ENCODE results near the gene TMEM63A. TPM values are rescaled to one million over a fixed set of nuclear protein-coding genes. Genes with fewer than 3 reads are reported as not detected.

The TMEM63A gene
- total and polyA plus RNA-seq, 2 of the 13 experiments (the other 11 are each of a cell fraction or from before 2014, with no cell fraction given): 23.9 to 53.3 TPM

- no peak for TF ChIP-seq ZNF20 (CRISPR knock-in tag; IDR thresholded peaks at IDR 0.05)
- TF ChIP-seq ZNF672 (CRISPR knock-in tag; IDR thresholded peaks at IDR 0.05): no peak
- no peak for TF ChIP-seq ZNF446 (CRISPR knock-in tag; IDR thresholded peaks at IDR 0.05)
- TF ChIP-seq TARDBP (CRISPR knock-in tag; IDR thresholded peaks at IDR 0.05): no peak
- no peak for TF ChIP-seq CBX2 (IDR thresholded peaks at IDR 0.05; ENCODE audit: low read depth, low read length)
- TF ChIP-seq CBX2 (CRISPR knock-in tag; IDR thresholded peaks at IDR 0.05; ENCODE audit: low read depth): no peak
- no peak for TF ChIP-seq AGO1 (IDR thresholded peaks at IDR 0.05; ENCODE audit: low read depth, low read length, poor library complexity, severe bottlenecking)
- TF ChIP-seq ZNF24 (IDR thresholded peaks at IDR 0.05): no peak
- TF ChIP-seq ZNF124 (CRISPR knock-in tag; IDR thresholded peaks at IDR 0.05): no peak
- no peak for TF ChIP-seq ZNF878 (CRISPR knock-in tag; IDR thresholded peaks at IDR 0.05)
- no peak for TF ChIP-seq E2F1 (CRISPR knock-in tag; IDR thresholded peaks at IDR 0.05)
- no peak for TF ChIP-seq TRIM24 (CRISPR knock-in tag; IDR thresholded peaks at IDR 0.05)
- TF ChIP-seq SP2 (CRISPR knock-in tag; IDR thresholded peaks at IDR 0.05): no peak
- no peak for TF ChIP-seq ARID2 (CRISPR knock-in tag; IDR thresholded peaks at IDR 0.05; ENCODE audit: borderline replicate concordance)
- TF ChIP-seq GABPB1 (CRISPR knock-in tag; IDR thresholded peaks at IDR 0.05): 0 out of 2 replicates have a peak, but pooled peaks have one; percentile 18
- no peak for TF ChIP-seq ESRRA (CRISPR knock-in tag; IDR thresholded peaks at IDR 0.05; ENCODE audit: low read depth)
- TF ChIP-seq GTF2F1 (IDR thresholded peaks at IDR 0.05; ENCODE audit: low read length): no peak
- no peak for TF ChIP-seq NRL (CRISPR knock-in tag; IDR thresholded peaks at IDR 0.05; ENCODE audit: borderline replicate concordance)
- TF ChIP-seq ELK4 (CRISPR knock-in tag; IDR thresholded peaks at IDR 0.05; ENCODE audit: borderline replicate concordance): no peak
- TF ChIP-seq JDP2 (CRISPR knock-in tag; IDR thresholded peaks at IDR 0.05; ENCODE audit: borderline replicate concordance): no peak
- no peak for TF ChIP-seq ATF3 (CRISPR knock-in tag; IDR thresholded peaks at IDR 0.05)
- no peak for TF ChIP-seq SOX13 (IDR thresholded peaks at IDR 0.05)
- TF ChIP-seq SOX13 (CRISPR knock-in tag; conservative IDR thresholded peaks at IDR 0.05 in 1 of 2, IDR thresholded peaks at IDR 0.05 in 1 of 2): no peak
- TF ChIP-seq KMT2B (CRISPR knock-in tag; IDR thresholded peaks at IDR 0.05): no peak
- no peak for TF ChIP-seq HNRNPK (IDR thresholded peaks at IDR 0.05; ENCODE audit: low read depth, low read length, poor library complexity, severe bottlenecking)
- TF ChIP-seq CERS6 (CRISPR knock-in tag; IDR thresholded peaks at IDR 0.05): no peak
- TF ChIP-seq ZC3H13 (CRISPR knock-in tag; IDR thresholded peaks at IDR 0.05): peak; percentile 75; the same call in 1 of the 2 replicates
Measured at GRCh38 chr1:225921734-225922709, 39.8 kb upstream of the TMEM63A start (continued).

All from HepG2 (cell line).